ENCODE data around the gene OSGIN1. TPM values are rescaled to one million over a fixed set of nuclear protein-coding genes. Genes with fewer than 3 reads are reported as not detected.

Gene OSGIN1
- total RNA-seq, 1 experiment from 2014 or later = 9.8 TPM

DNA sequence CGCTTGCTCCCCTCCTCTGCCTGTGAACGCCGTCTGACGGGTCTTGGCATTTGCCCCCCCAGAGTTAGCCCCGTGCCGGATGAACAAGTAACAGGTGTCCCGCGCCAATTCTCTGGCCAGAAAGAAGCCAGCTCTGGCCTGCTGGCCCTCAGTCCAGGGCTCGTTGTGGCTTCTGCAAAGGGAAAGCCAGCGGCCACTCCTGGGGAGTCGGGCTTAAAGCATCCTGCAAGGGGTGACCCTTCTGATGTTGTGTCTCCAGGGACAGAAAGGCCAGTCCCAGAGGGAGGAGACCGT lies 18.4 kb upstream of the OSGIN1 start:
- CTCF ChIA-PET = no interaction called here
- TF ChIP-seq EZH2phosphoT487 (IDR thresholded peaks at IDR 0.05; ENCODE audit: borderline replicate concordance, low read length) = no peak
- TF ChIP-seq, protein P1, sequence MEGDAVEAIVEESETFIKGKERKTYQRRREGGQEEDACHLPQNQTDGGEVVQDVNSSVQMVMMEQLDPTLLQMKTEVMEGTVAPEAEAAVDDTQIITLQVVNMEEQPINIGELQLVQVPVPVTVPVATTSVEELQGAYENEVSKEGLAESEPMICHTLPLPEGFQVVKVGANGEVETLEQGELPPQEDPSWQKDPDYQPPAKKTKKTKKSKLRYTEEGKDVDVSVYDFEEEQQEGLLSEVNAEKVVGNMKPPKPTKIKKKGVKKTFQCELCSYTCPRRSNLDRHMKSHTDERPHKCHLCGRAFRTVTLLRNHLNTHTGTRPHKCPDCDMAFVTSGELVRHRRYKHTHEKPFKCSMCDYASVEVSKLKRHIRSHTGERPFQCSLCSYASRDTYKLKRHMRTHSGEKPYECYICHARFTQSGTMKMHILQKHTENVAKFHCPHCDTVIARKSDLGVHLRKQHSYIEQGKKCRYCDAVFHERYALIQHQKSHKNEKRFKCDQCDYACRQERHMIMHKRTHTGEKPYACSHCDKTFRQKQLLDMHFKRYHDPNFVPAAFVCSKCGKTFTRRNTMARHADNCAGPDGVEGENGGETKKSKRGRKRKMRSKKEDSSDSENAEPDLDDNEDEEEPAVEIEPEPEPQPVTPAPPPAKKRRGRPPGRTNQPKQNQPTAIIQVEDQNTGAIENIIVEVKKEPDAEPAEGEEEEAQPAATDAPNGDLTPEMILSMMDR (conservative IDR thresholded peaks at IDR 0.05; ENCODE audit: low read depth, low read length) = no peak
- no peak for TF ChIP-seq EZH2 (IDR thresholded peaks at IDR 0.05; ENCODE audit: low read length, unreplicated experiment)
- H2AFZ ChIP-seq (ENCODE audit: low read length) = no peak overlapping the region
- intact Hi-C loops (cut with micrococcal nuclease) = no loop called here
- POLR2A ChIA-PET (ENCODE audit: unreplicated experiment) = no interaction called here
- no peak overlapping the region for H3K9ac ChIP-seq (ENCODE audit: low read length)
- H3K9me2 ChIP-seq (replicated peaks; ENCODE audit: low read length) = no peaks in the 10 kb centered on the region
- H3K4me2 ChIP-seq (ENCODE audit: low read length) = no peak overlapping the region
- BruUV-seq (replicated peaks) = no TSS peak
- no peak for ATAC-seq
- no peaks in the 10 kb centered on the region for H3K4me1 ChIP-seq (ENCODE audit: insufficient read depth, low read length)
- H3K27me3 ChIP-seq (ENCODE audit: low read length) = no peaks in the 10 kb centered on the region
- no peaks in the 10 kb centered on the region for H4K20me1 ChIP-seq (ENCODE audit: low read length)
- no peak for DNase-seq
- H3K4me3 ChIP-seq (ENCODE audit: low read length) = no peak overlapping the region
- H3K36me3 ChIP-seq (ENCODE audit: low read depth, low read length) = no peaks in the 10 kb centered on the region
- no peak overlapping the region for H3K27ac ChIP-seq (ENCODE audit: low read length)
- H3K9me3 ChIP-seq (ENCODE audit: low read length) = no peaks in the 10 kb centered on the region
- H3F3A ChIP-seq (ENCODE audit: low read length, unreplicated experiment) = no peaks in the 10 kb centered on the region
- no peaks in the 10 kb centered on the region for H3K79me2 ChIP-seq (ENCODE audit: low read length)

DNA sequence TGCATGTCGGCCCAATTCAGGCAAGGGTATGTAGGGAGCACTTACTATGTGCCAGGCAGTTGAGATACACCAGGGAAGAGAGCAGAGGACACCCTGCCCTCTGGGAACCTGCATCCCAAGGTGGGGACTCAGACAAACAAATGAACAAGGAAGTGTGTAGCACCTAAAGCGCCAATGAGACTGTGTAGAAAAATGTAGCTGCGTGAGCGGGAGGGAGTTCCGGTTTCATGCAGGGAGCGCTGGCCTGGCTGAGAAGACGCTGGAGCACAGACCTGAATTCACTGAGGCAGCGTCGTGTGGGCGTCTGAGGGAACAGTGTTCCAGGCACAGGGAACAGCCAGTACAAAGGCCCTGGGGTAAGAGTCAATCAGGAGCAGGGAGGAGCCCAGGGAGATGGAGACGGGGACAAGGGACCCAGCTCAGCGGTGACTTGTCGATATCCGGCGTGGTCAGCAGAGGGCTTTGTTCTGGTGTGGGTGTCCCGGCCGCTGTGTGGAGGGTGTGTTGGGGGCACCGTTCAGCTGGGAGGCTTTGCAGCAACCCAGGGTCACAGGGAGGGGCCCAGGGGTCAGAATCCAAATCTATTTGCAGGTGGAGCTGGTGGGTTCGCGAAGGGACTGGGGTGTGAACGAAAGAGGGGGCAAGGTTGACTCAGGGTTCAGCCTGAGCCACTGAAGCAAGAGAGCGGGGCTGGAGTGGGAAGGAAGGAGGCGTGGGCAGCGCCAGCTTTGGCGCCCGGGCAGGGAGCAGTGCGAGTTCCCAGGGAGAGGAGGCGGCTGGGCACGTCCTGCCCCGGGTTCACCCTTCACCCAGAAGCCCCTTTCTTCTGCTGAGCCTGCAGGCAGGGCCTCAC lies 17.8 kb upstream of the OSGIN1 start:
- intact Hi-C loops (cut with micrococcal nuclease) = no loop called here
- ATAC-seq (no peak), DNase-seq (no peak)
- BruUV-seq (replicated peaks) = no TSS peak
- Histone ChIP-seq H2AFZ (ENCODE audit: low read length) (no peak overlapping the region), H3K4me3 (ENCODE audit: low read length) (no peak overlapping the region), H4K20me1 (ENCODE audit: low read length) (no peaks in the 10 kb centered on the region), H3K9me2 (replicated peaks; ENCODE audit: low read length) (no peaks in the 10 kb centered on the region), H3K79me2 (ENCODE audit: low read length) (no peaks in the 10 kb centered on the region), H3K27ac (ENCODE audit: low read length) (no peak overlapping the region), H3K4me2 (ENCODE audit: low read length) (no peak overlapping the region), H3K9ac (ENCODE audit: low read length) (no peak overlapping the region), H3K27me3 (ENCODE audit: low read length) (no peaks in the 10 kb centered on the region), H3K36me3 (ENCODE audit: low read depth, low read length) (no peaks in the 10 kb centered on the region), H3F3A (ENCODE audit: low read length, unreplicated experiment) (no peaks in the 10 kb centered on the region), H3K4me1 (ENCODE audit: insufficient read depth, low read length) (no peaks in the 10 kb centered on the region), H3K9me3 (ENCODE audit: low read length) (no peaks in the 10 kb centered on the region)
- ChIA-PET CTCF (no interaction called here), POLR2A (ENCODE audit: unreplicated experiment) (no interaction called here)
- no peak for TF ChIP-seq EZH2phosphoT487 (IDR thresholded peaks at IDR 0.05; ENCODE audit: borderline replicate concordance, low read length)
- TF ChIP-seq EZH2 (IDR thresholded peaks at IDR 0.05; ENCODE audit: low read length, unreplicated experiment) = no peak
- TF ChIP-seq, protein P1 (conservative IDR thresholded peaks at IDR 0.05; ENCODE audit: low read depth, low read length) = no peak

DNA sequence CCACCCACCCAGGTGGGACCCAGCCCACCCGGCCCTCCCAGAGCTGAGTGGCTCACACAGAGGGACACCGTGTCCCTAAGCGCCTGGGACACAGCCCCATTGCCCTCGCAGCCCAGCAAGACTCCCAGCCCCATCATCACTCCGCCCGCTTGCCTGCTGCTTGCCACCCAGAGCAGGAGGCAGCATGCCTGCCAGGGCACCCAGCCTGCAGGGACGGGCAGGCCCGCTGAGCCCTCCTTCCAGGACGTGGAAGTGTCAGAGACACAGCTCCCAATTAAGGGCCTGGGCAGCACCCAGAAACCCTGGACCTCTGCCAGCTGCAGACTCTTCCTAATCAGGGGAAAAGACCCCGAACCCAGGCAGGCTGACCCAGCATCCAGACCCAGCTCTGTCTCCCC lies 17.2 kb upstream of the OSGIN1 start:
- no peaks in the 10 kb centered on the region for H3K36me3 ChIP-seq (ENCODE audit: low read depth, low read length)
- BruUV-seq (replicated peaks) = no TSS peak
- no peak for ATAC-seq
- no peak overlapping the region for H3K9ac ChIP-seq (ENCODE audit: low read length)
- no peak overlapping the region for H3K4me3 ChIP-seq (ENCODE audit: low read length)
- H4K20me1 ChIP-seq (ENCODE audit: low read length) = no peaks in the 10 kb centered on the region
- intact Hi-C loops (cut with micrococcal nuclease) = no loop called here
- H3K79me2 ChIP-seq (ENCODE audit: low read length) = no peaks in the 10 kb centered on the region
- CTCF ChIA-PET = no interaction called here
- no peak overlapping the region for H3K4me2 ChIP-seq (ENCODE audit: low read length)
- TF ChIP-seq EZH2 (IDR thresholded peaks at IDR 0.05; ENCODE audit: low read length, unreplicated experiment) = no peak
- no peak for TF ChIP-seq EZH2phosphoT487 (IDR thresholded peaks at IDR 0.05; ENCODE audit: borderline replicate concordance, low read length)
- TF ChIP-seq, protein P1 (conservative IDR thresholded peaks at IDR 0.05; ENCODE audit: low read depth, low read length) = no peak
- POLR2A ChIA-PET (ENCODE audit: unreplicated experiment) = no interaction called here
- H3K9me2 ChIP-seq (replicated peaks; ENCODE audit: low read length) = no peaks in the 10 kb centered on the region
- no peaks in the 10 kb centered on the region for H3K27me3 ChIP-seq (ENCODE audit: low read length)
- H3K9me3 ChIP-seq (ENCODE audit: low read length) = no peaks in the 10 kb centered on the region
- no peak for DNase-seq
- no peaks in the 10 kb centered on the region for H3F3A ChIP-seq (ENCODE audit: low read length, unreplicated experiment)
- H3K27ac ChIP-seq (ENCODE audit: low read length) = no peak overlapping the region
- H3K4me1 ChIP-seq (ENCODE audit: insufficient read depth, low read length) = no peaks in the 10 kb centered on the region
- no peak overlapping the region for H2AFZ ChIP-seq (ENCODE audit: low read length)
